HG02970 (cell line): Measurements from ENCODE around the gene MBNL1.

Experiments used
- ATAC-seq: cut with Tn5 transposase; IDR thresholded peaks from one replicate; pipeline ENCODE4 v1.9.1; 2021; ENCODE audit warnings: mild to moderate bottlenecking, moderate library complexity, moderate number of reproducible peaks; ENCODE audit not compliant: unreplicated experiment, low FRiP score

The MBNL1 gene, protein sequence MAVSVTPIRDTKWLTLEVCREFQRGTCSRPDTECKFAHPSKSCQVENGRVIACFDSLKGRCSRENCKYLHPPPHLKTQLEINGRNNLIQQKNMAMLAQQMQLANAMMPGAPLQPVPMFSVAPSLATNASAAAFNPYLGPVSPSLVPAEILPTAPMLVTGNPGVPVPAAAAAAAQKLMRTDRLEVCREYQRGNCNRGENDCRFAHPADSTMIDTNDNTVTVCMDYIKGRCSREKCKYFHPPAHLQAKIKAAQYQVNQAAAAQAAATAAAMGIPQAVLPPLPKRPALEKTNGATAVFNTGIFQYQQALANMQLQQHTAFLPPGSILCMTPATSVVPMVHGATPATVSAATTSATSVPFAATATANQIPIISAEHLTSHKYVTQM

DNA sequence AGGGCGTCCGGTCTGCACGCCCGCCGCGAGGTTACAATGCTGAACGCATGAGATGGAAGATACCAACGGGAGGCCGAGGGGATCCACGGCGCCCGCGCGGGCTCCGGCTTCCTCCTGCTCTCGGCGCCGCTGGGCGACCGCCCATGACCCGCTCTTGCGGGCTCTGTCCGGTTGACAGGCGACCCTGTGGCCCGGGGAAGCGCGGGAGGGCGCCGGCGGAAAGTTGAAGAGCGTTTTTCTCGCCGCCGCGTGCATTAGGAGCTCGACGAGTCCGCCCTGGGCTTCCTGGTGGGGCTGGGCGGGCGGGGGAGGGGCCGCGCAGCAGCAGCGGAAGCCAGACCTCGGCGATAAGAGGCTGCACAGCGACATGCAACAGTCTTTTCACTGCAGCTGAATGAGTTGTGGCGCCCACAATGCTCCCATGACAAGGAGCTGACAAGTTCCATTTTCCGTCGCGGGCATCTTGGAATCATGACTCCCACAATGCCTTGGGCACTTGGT, at the start of gene MBNL1:
TSS of gene MBNL1 (plus strand) at position 375 of the 501 bp plus-strand sequence. CDS start 31,265 bp downstream, outside the sequence.
- ATAC-seq, result peak; percentile 49

DNA sequence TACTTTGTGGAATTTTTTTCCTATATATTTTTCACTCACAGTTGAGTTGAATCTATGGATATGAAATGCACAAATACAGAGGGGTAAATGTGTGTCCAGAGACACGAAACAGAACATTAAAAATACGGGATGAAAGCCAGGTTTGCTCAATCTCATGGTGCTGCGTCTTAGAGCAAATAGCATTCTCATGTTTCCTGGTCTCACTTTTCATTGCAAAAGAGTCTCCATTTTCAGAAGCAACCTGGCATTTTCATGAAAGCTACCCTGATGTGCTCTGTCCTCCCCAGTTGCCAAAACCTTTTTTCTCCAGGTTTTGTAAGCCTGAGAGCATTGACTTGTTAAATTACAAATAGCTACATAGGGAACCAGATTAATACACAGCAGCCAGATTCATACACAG, 49.5 kb upstream of the MBNL1 start:
- ATAC-seq, result no peak

DNA sequence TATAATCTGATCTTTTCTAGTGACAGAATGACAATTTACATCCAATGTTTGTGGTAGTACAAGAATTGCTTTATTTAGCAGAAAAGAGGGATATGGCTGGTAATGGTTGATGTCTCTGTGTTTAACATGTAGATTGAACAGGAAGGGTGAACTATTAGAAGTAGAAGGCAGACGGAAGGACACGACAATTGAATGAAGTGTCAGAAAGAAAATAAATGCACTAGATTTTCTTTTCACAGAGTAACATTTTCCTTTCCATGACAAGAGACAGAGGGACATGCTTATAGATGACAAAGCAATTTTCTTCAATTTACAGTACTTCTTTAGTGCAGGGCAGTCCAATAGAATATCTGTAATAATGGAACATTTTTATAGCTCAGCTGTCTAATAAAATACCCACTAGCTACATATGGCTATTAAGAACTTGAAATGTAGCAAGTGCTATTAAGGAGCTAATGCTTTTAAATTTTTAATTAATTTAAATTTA, 48.9 kb upstream of the MBNL1 start:
- ATAC-seq, result no peak

DNA sequence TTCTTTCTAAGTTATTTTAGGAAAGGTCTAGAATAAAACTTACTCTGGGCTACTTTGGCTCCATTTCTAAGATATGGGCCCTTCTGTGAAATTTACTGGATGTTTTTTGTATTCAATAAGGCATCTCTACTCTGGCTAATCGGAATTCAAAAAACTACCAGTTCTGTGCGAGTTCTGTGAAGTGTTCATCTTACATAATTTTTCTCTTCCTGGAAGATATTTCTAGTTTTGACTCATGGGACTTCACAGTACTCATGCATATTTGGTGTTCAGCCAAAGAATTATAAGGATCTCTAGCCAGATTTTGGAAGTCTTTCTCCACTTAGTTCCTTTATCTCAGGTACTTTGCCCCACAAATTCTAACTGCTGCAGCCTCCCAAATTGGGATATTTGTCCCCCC, 46.4 kb upstream of the MBNL1 start:
- ATAC-seq, result no peak

DNA sequence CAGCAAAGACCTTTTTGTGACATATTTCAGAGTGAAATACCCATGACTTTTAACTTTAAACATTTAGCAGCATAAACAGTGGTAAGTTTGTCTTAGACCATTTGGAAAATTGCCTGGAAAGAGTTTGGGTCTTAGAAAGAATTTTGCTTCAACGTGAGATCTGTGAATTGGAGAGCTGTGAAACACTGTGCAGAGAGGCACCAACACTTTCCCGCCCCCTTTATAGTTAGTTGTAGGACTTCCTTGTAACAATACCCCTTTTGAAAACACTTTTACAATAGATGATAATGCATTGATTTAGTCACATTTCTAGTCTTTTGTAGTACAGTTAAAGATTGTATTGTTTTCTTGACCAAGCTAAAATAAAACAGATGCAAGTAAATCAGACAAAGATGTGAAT, 43.5 kb upstream of the MBNL1 start:
- ATAC-seq, result no peak

DNA sequence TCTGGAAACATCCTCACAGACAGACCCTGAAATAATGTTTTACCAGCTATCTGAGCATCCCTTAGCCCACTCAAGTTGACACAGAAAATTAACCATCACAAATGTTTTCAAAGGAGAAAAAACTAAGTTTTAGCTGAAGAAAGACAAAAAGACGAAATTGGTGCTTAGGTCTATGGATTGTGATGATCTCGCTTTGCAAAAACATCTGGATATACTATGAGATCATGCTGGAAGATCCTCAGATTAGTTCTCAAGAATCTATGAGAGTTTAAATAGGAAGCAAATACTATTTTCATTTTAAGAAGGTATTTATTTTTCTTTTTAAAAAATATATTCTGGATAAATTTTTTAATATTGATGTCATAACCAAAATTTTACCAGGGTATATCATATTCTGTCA, 42.6 kb upstream of the MBNL1 start:
- ATAC-seq, result no peak

DNA sequence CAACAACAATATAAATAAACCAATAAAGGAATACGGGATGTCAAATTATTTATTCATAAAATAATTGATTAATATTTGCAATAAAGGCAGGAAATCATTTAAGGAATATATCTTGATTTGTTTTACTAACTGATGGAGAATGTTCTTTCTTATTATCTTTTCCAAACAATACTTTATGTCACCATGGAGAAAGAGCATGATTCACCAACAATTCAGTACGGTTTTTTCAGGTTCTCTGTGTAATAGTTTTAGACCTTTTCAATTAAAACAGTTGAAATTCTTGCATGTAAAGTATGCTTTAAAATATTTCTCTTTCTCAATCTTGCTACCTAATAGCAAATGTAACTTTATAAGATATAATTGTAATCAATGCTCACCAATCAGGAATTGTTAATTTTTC, 41.7 kb upstream of the MBNL1 start:
- ATAC-seq, result no peak

DNA sequence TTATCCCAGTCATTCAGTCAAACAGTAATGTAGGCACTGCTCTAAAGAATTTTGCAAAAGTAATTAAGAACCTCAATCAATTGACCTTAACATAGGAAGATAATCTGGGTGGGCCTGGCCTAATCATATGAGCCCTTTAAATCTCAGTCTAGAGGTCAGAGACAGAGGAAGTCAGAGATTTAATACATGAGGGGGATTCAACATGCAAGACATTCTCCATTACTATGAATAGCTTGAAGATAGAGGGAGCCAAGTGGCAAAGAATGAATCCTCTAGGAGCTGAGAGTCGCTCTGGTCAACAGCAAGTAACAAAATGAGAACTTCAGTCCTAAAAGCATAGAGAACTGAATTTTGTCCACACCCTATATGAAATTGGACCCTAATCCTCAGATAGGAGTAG, 39.0 kb upstream of the MBNL1 start:
- ATAC-seq, result no peak

DNA sequence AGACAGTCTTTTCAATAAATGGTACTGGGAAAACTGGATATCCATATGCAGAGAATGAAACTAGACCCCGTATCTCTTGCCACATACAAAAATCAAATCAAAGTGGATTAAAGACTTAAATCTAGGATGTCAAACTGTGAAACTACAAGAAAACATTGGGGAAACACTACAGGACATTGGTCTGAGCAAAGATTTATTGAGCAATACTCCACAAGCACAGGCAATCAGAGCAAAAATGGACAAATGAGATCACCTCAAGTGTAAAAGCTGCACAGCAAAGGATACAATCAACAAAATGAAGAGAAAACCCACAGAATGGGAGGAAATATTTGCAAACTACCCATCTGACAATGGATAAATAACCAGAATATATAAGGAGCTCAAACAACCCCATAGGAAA, 38.4 kb upstream of the MBNL1 start:
- ATAC-seq, result no peak

DNA sequence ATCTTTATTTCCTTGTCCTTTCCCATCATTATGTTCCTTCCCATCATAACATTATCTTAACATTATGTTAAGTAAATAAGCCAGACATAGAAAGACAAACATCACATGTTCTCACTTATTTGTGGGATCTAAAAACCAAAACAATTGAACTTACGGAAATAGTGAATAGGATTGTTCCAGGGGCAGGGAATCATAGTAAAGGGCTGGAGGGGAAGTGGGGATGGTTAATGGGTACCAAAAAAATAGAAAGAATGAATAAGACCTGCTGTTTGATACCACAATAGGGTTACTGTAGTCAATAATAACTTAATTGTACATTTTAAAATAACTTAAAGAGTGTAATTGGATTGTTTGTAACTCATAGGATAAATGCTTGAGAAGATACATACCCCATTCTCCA, 36.7 kb upstream of the MBNL1 start:
- no peak for ATAC-seq

DNA sequence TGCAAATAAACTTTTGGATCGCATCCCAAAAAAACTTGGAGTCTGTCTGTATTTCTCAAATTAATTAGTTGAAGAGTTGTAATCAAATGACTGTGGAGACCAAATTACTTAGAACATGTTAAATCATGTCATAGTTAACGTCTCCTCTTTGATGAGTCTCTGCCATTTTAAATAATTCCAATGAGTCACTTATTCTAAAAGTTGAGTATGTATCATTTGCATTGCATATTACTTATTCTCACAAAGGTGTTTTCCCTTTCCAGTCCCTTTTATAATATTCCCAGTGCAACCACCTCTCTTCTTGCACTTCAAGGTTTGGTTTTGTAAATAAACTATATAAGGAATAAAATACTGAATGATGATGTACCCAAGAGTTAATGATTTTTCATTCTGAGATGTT, 36.0 kb upstream of the MBNL1 start:
- no peak for ATAC-seq

DNA sequence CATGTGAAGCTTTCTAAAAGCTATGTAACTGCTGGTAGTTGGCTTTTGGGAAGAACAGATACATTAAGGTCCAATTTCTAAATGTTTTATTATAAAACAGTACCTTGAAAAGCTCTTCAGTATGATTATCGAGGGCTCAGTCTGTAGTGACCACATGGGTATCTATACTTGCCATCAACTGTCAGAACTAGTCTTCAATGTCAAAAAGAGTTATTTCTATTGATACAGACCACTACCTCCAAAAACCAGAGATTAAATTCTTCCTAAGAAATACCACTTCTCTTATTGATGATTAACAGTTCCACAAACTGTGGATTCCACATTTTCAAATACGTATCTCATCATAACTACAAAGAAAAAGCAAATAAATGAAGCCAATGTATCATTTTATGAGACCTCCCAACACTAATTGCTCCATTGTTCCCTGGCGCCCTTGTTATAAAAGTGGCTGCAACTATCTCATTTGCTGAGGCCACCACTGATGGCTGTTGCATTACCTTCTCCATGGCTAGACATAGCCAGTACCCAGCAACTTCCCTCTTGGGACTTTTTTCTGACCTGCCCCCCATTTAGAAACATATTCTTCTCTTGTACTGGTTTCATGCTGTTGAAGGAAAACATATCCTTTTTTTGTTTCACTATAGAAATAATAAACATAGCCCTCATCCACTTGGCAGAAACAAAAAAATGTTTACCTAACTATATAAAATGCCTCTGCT, 33.9 kb upstream of the MBNL1 start:
- ATAC-seq, result no peak

DNA sequence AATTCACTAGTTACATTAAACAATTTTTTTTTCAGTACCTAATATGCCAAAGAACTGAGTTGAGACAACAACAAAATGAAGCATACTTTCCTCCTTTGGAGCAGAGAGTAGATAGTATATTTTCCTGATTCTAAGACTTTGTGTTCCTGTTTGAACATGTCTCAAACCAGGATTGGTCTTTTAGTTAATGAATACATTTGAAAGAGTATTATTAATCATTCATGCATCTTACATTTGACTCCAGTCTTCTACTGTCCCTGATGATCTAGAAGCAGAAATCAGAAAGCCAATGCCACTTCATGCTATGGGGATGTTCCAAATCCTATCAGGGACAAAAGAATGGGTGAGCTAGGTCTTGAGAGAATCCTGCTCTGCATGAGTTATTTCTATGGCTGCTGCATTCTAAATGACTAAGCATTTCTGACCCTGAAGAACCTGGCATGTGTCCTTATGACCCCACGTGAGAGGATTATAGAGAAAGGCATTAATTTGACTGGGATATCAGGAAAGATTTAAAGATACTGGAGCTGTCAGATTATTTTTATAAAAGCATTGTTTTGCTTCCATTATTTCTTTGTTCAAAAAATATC, 32.9 kb upstream of the MBNL1 start:
- ATAC-seq, result no peak

DNA sequence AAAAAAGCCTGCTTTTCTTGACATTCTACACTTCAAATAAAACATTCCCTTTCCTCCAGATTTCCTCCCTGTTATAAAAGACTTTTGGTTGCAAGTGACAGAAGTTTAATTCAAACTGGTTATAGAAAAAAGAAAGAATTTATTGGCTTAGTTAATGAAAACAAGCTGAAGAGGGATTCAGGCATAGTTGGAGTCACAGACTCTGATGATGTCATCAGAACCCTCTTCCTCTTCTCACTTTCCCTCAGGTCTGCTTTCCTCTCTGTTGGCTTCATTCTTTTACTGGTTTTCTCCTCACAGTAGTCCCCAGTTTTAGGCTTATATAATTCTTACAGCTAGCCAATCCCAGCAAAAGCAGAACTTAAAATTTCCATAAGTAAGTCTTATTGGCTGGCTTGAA, 32.0 kb upstream of the MBNL1 start:
- no peak for ATAC-seq

DNA sequence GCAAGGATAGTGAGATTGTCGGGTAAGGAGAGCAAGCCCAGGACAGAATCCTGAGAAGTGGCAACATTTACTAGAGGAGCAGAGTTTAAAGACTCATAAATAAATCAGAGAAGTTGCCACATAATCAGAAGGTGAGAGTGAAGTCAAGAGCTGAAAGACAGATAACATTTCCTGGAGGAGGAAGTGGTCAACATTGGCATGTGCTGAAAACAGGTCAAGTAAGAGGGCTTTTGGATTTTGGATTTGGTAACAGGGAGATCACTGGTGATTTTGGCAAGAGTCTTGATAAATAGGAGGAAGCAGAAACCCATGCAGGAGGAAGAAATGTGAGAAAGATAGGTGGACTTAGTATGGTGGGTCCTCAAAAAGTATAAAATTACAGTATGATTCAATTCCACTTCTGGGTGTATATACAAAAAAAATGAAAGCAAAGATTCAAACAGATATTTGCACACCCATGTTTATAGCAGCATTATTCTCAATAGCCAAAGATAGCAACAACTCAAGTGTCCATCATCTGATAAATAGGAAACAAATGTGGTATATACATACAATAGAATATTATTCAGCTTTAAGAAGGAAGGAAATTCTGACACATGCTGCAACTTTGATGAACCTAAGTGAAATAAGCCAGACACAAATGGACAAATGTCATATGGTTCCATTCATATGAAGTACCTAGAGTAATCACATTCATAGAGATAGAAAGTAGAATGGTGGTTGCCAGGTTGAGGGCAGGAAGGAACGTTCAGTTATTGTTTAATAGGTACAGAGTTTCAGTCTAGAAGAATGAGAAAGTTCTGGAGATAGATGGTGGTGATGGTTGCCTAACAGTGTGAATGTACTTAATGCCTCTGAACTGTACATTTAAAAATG, 27.3 kb upstream of the MBNL1 start:
- peak; percentile 49 for ATAC-seq

DNA sequence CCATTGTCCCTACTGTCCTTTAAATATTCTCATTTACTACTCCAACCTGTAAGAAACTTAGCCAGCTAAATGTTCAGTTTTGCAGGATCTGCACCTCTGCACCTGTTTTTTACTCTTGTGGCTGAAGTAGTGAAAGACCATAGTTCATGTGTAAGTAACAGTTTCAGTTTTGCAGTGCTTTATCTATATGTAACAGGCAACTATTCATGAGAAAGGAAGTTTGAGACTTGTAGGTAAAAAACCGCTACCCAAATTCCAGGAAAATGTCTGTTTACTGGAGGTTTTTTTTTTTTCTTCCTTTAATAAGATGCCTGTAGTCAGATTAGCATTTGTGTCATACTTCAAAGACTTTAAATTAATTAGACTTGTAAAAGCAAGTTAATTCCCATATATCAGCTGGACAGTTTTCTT, 25.4 kb upstream of the MBNL1 start:
- peak; percentile 51 for ATAC-seq

DNA sequence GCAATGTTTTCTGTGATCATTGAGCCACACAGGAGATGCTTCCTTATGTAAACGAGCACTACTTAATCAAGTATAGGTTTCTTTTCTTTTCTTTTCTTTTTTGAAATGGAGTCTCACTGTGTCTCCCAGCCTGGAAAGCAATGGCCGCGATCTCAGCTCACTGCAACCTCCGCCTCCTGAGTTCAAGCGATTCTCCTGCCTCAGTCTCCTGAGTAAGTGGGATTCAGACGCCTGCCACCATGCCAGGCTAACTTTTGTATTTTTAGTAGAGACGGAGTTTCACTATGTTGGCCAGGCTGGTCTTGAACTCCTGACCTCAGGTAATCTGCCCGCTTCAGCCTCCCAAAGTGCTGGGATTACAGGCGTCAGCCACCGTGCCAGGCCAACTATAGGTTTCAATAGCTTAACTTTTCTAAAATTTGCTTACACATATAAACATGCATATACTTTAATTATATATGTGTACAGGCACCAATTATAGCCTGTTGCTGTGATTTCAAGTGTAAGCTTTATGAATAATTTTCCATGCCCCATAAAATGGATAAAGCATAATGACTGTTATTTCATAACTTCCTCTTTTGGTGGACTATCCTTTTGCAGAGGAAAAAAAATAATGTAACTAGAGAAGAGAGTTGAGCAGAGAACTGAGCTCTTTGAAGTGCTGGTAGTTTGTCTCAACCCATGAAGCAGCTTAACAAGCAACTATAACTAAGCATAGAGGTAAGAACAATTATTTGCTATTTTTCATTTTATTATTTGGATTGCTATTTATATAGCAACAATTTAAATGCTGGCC, 24.8 kb upstream of the MBNL1 start:
- ATAC-seq, result peak; percentile 27

DNA sequence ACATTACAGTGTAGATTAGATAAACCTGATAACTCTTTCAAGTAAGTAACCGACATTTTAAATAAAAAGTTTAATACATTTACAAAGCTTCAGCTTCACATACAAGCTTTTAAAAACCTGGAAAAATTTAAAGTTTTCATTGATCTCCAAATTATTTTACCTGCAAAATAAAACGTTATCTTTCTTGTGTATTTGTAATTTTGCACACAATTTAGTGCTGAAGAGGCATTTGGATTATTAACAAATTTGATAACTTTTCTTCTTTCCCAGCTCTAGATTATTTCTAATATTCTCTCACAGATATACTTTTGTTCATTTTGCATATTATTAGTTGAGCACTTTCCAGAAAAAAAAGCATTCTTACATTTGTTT, 24.2 kb upstream of the MBNL1 start:
- ATAC-seq, result no peak

DNA sequence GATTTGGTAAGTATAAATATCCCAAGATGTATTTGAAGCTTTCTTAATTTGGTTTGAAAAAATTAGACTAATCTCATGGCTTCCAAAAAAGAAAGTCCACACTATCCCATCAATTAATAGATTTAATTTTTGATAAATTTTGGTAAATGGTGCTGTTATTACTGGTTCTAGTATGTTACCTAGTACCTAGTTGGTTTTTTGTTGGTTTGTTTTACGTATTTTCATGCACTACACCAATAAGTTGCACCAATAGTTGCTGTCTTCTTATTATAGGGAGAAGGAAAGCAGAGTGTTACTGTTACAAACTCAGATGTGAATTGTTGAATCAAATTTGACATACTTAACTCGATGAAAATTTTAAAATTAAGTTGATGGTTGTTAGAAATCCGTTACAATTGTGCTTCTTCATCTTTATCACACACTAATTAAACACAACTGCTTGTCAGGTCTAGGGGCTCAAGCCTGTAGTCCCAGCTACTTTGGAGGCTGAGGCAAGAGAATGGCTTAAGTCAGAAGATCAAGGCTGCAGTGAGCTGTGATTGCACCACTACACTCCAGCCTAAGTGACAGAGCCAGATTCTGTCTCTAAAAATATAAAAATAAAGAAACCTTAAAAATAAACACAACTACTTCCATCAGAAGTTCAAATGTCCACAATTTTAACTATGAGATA, 23.1 kb upstream of the MBNL1 start:
- ATAC-seq, result no peak
